Breast epithelium (tissue), 4 donors: Measurements from ENCODE around the gene FUT9. TPM values are rescaled to one million over a fixed set of nuclear protein-coding genes. Genes with fewer than 3 reads are reported as not detected.
A peak's percentile ranks its signal among the peaks of the same experiment; 100 is the strongest.

Source experiments
- DNase-seq, 2 donors: peaks; one replicate each; pipeline ENCODE4 v3.0.0-alpha.2; 2019; ENCODE audit warnings: low spot score in 2 of 2
- H3K27ac ChIP-seq, 2 donors: fragments of 200-600 bp; sonication (generic) in 1 of 2; one replicate each; pipeline ENCODE4 v1.5.1; 2016 to 2019; ENCODE audit warnings: mild to moderate bottlenecking in 1 of 2
- H3K27me3 ChIP-seq, 2 donors: fragments of 200-600 bp; sonication (generic) in 1 of 2; one replicate each; pipeline versions ENCODE4 v1.5.1 to v1.6.0; 2017 to 2019; ENCODE audit warnings: control low read depth in 1 of 2, mild to moderate bottlenecking in 1 of 2
- H3K36me3 ChIP-seq: fragments of 200-600 bp; one replicate; pipeline ENCODE4 v1.5.1; 2019
- H3K4me1 ChIP-seq, 2 donors: fragments of 200-600 bp; sonication (generic); one replicate each; pipeline ENCODE4 v1.5.1; 2016 to 2019; ENCODE audit warnings: control low read depth in 1 of 2
- H3K4me3 ChIP-seq, 3 donors: fragments of 200-600 bp; sonication (generic); 1 replicate in 2 of 3; 2 replicates in 1 of 3; pipeline ENCODE4 v1.5.1; 2016 to 2019; ENCODE audit warnings: mild to moderate bottlenecking in 3 of 3, moderate library complexity in 2 of 3
- H3K9me3 ChIP-seq, 2 donors: fragments of 200-600 bp; sonication (generic) in 1 of 2; one replicate each; pipeline ENCODE4 v1.5.1; 2016 to 2019; ENCODE audit warnings: control low read depth in 1 of 2
- CTCF ChIP-seq, 3 donors: fragments of 450-650 bp; IDR thresholded peaks; one replicate each; pipeline ENCODE4 v1.5.1; 2016 to 2017; ENCODE audit warnings: antibody characterized with exemption in 3 of 3, mild to moderate bottlenecking in 3 of 3, moderate library complexity in 3 of 3
- POLR2A ChIP-seq: fragments of 450-650 bp; IDR thresholded peaks from one replicate; pipeline ENCODE4 v1.6.1; 2016; ENCODE audit warnings: antibody characterized with exemption, mild to moderate bottlenecking, moderate library complexity
- POLR2AphosphoS5 ChIP-seq, 3 donors: sonication (generic); formaldehyde crosslinking; IDR thresholded peaks; one replicate each; pipeline ENCODE4 v1.6.1; 2017; ENCODE audit warnings: antibody characterized with exemption in 3 of 3
- intact Hi-C: fragments of 100-400 bp; cut with DNase I; formaldehyde crosslinking; loops from one replicate; pipeline ENCODE4 v1.15.1; 2023; ENCODE audit warnings: low total_unique reads
- total RNA-seq, 3 donors: library from RNA; depleted of rRNA; stranded (reverse); fragments of >200 nt; gene quantifications; one replicate each; pipeline ENCODE4 v1.1.0, GENCODE V29; 2016

Gene FUT9
- total RNA-seq, 3 donors from 2014 or later, result 1.3 to 2.8 TPM; not detected in 1

GRCh38 chr6:96196633-96197032, 180.9 kb downstream of the FUT9 start:
- no peak for DNase-seq
- Histone ChIP-seq H3K27me3 (no peaks in the 10 kb centered on the region), H3K9me3 (no peaks in the 10 kb centered on the region), H3K4me1 (peaks cover 0 to 3% of the 10 kb centered on the region in 2 donors), H3K4me3 (no peak overlapping the region), H3K27ac (peak overlapping the region; percentile 67 to 71), H3K36me3 (no peaks in the 10 kb centered on the region)
- intact Hi-C loops, result no loop called here
- TF ChIP-seq POLR2AphosphoS5 (IDR thresholded peaks at IDR 0.05) (no peak), POLR2A (no peak), CTCF (IDR thresholded peaks at IDR 0.05) (no peak)

DNA sequence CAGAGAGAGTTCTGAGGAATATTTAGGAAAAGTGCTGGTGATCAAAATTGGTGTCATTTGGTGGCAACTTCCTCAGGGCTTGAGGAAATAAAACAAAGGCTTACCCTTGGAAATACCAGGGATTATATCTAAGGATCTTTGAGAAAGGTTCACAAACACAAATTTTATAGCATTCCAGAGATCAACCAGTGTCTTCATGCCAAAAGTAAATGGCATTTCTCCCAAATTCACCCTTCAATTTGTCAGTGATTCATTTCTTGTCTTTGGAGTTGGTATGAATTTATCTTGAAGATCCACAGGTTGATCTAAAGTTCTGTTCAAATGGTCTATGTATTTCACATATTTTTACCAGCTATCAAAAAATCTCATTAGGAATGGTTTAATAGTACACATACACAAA, 181.5 kb downstream of the FUT9 start:
- H3K4me1 ChIP-seq, result peaks cover 0 to 3% of the 10 kb centered on the region in 2 donors

GRCh38 chr6:96202571-96202970, 186.8 kb downstream of the FUT9 start:
- H3K36me3 ChIP-seq, result no peaks in the 10 kb centered on the region
- no peaks in the 10 kb centered on the region for H3K27me3 ChIP-seq
- no peak for TF ChIP-seq POLR2A
- TF ChIP-seq CTCF (IDR thresholded peaks at IDR 0.05), result no peak
- TF ChIP-seq POLR2AphosphoS5 (IDR thresholded peaks at IDR 0.05), result no peak
- H3K4me3 ChIP-seq, result no peak overlapping the region
- H3K27ac ChIP-seq, result no peak overlapping the region
- H3K4me1 ChIP-seq, result no peaks in the 10 kb centered on the region
- DNase-seq, result no peak
- intact Hi-C loops, result no loop called here
- no peaks in the 10 kb centered on the region for H3K9me3 ChIP-seq

More for the DNA sequence above, 181.5 kb downstream of the FUT9 start:
- no peak for DNase-seq
- H3K9me3 ChIP-seq, result no peaks in the 10 kb centered on the region
- H3K27ac ChIP-seq, result peak overlapping the region; percentile 67 to 68
- TF ChIP-seq POLR2A (no peak), CTCF (IDR thresholded peaks at IDR 0.05) (no peak), POLR2AphosphoS5 (IDR thresholded peaks at IDR 0.05) (no peak)
- intact Hi-C loops, result no loop called here
- no peaks in the 10 kb centered on the region for H3K36me3 ChIP-seq
- H3K27me3 ChIP-seq, result no peaks in the 10 kb centered on the region
- no peak overlapping the region for H3K4me3 ChIP-seq

DNA sequence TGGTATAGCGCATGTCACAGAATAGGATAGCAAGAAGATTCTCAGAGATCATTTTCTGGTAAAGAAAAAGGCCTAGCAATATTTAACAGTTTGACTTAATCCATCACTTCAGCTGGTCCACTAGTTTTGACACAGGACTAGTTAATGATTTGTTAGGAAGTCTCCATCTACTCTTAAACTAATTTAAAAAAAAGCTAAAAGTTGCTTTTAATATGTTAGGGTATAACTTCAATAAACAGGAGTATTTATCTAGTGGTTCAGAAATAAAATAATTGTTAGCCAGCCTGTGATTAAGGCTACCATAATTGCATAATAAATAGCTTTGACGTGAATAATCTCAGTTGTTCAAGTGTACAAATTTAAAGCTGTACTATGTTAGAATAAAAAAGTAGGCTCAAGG, 195.6 kb downstream of the FUT9 start:
- TF ChIP-seq POLR2A (no peak), POLR2AphosphoS5 (IDR thresholded peaks at IDR 0.05) (no peak), CTCF (IDR thresholded peaks at IDR 0.05) (no peak)
- Histone ChIP-seq H3K27me3 (no peaks in the 10 kb centered on the region), H3K4me3 (no peak overlapping the region), H3K36me3 (no peaks in the 10 kb centered on the region), H3K4me1 (no peaks in the 10 kb centered on the region), H3K27ac (no peak overlapping the region), H3K9me3 (no peaks in the 10 kb centered on the region)
- DNase-seq, result no peak
- intact Hi-C loops, result no loop called here

DNA sequence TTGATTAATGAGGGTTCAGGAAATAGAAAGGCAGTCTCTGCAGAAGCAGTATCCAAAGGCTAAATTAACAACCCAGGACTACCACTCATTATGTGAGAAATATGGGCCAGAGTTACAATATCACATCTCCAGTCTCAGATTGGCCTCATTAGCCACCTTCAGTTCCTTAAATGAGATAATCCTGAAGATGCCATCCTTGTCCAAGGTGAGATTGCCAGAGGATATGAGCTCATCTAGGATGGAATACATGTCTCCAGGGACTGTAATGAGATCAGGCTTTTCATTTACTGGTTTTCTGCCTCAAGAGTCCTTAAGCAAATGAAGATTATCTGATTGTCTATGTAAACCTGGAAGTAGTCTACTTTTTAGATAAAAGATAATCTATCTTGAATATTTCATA, 196.3 kb downstream of the FUT9 start:
- Histone ChIP-seq H3K9me3 (no peaks in the 10 kb centered on the region), H3K27me3 (no peaks in the 10 kb centered on the region), H3K27ac (no peak overlapping the region), H3K4me3 (no peak overlapping the region), H3K4me1 (no peaks in the 10 kb centered on the region), H3K36me3 (no peaks in the 10 kb centered on the region)
- TF ChIP-seq POLR2A (no peak), POLR2AphosphoS5 (IDR thresholded peaks at IDR 0.05) (no peak), CTCF (IDR thresholded peaks at IDR 0.05) (no peak)
- no peak for DNase-seq
- intact Hi-C loops, result no loop called here
